UCSD-AML1 (cell line): ENCODE results near the gene LRRC63.

Experiments used
- DNase-seq: peaks from one replicate; lab custom pipeline; 2025; ENCODE audit not compliant: unreplicated experiment; lab: John Stamatoyannopoulos, UW

The LRRC63 gene

DNA sequence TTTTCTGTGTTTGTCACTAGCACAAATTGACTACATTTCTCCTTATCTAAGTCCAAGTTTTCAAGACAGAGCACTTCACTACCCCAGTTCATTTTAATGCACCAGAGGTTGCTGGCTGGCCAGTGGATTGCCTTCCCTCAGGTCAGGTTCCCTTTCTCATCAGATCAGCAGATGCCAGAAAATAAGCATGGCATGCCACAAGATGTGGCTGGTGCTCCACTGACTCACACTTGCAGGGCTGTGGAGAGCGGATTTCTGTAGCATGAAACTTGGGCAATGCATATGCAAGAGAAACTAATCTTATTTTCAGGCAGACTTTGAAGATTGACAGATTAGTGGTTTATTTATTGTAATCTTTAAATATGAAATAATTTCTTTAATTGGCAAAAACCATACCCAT, 95.8 kb downstream of the LRRC63 start:
- DNase-seq = no peak

DNA sequence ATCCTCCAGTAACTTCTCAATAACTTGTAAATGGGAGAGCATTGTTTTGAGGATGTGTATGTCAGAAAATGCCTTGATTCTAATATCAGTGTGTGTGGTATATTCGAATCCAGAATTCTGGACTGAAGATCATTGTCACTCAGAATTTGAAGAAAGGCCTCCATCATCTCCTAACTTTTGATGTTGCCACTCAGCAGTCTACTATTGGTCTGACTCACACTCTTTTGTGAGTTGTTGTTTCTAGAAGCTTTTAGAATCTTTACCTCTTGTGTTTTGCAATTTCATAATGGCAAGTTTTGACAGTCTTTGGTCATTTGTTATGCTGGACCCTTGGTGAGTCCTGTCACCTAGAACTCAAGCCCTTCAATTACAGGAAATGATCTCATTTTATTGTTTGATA, 98.3 kb downstream of the LRRC63 start:
- DNase-seq = no peak

DNA sequence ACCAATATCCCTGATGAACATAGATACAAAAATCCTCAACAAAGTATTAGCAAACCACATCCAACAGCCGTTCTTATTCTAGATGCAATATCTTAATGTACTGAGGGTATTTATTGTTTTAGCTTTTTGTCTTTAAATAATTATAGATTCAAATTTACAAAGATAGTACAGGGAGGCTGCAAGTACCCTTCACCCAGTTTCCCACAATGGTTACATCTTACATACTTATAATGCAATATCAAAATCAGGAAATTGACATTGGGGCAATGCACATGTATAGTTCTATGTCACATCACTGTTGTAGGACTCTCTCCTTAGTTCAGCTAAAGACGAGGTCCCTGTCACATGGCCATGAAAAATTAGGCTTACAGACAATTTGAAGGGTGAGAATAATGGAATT, 99.5 kb downstream of the LRRC63 start:
- DNase-seq = no peak

DNA sequence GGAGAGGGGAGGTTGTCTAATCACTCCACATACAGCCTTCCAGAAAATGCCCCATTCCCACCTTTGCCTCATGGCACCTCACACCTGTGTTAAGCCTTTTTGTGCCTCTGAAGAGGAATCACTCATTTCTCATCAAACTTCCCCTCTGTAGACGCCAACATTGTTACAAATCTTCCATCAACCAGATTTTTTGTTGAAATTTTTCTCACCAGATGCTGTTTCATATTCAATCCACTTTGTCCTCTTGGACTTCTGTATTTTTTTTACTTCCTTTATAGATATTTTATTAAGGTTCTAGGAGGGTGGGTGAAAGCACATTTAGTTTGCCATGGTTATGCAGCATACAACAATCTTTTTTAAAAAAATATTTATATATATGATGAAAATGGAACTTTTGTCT, 101.3 kb downstream of the LRRC63 start:
- DNase-seq = no peak

DNA sequence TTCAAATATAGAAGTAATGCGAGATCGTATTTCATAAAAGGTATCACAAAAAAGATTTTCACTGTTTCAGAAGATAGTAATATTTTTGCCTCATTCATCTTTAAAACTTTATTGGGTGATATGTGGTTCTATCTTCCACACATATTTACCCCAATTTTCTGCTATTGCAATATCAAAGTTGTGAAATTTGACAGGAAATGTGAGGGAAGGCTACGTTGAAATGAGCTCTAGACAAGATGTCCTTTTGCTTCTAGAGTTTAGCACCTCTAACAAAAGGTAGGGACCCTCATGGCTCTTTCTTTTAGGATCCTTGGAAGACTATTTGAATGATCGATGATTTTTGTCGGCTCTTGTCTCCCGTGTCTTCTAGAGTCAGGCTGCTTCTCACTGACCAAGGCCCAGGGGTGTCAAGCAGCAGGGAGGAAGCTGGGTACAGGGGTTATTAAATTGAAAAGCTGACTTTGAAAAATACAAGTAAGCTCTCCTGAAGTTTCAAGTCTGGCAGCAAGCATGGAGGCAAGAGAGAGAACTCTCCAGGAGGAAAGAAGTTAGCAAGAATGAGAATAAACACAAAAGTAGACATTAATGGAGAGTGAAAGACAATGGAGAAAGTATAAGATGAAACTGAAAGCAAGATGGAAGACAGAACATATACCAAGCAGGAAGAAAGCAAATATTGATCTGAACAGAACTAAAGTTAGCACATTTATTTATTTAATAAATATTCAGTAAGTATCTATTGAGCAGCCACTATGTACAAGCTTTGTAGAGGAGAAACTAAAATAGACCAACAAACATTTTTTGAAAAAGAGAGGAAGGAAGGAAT, 101.9 kb downstream of the LRRC63 start:
- DNase-seq = no peak

DNA sequence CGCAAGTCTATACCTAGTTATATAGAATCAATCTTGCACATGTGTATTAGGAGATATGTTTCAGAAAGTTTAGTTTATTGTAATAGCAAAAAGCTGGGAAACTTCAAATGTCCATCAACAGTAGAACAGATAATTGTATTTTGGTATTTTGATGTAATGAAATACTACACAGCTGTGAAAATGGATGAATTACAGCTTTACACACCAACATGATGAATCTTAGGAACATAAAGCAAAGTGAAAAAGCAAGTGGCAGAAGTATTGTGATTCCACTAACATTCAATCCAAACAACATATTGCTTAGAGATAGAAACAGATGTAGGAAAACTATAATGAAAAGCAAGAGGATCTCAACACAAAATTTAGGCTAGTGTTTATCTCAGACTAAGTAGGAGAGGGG, 102.9 kb downstream of the LRRC63 start:
- no peak for DNase-seq

DNA sequence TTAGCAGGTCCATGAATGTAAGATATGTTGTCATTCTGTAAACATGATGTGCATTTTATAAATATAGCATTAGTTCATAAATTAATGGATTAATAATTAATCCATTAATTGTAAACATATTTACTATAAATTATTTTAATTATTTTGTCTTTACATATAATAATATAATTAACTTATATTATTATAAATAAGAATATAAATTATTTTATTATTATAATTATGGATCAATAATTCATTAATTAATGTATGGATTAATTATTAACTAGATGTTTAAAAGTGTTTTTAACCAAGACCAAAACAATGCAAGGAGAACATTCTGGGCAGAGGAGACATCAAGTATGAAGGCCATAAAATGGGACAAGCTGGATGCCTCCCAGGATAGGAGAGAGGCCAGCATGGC, 103.3 kb downstream of the LRRC63 start:
- DNase-seq = no peak

DNA sequence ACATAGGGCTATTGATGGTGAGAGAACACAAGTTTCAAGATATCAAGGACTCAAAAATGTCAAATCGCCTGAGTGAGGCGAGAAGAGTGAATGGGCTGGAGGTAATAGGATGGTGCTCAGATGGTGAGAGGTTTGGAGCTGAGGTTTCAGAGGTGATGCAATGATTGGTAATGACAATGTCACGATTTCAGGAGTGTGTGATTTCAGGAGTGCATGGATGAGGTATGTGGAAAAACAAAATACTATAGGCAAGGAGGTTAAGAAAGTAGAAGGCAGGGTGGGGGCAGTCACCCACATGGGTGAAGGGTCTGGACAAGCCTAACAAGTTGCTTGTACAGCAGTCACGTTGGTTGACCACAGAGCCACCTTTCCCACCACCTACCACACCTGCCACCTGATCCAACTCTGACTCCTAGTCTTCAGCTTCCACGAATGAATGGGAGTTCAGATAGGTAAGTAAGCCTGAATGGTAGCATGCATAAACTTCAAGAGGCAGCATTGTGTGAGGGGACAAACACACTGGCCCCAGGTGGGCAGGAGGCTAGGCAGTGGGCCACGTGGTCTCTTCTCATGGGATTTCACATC, 103.9 kb downstream of the LRRC63 start:
- DNase-seq = no peak

DNA sequence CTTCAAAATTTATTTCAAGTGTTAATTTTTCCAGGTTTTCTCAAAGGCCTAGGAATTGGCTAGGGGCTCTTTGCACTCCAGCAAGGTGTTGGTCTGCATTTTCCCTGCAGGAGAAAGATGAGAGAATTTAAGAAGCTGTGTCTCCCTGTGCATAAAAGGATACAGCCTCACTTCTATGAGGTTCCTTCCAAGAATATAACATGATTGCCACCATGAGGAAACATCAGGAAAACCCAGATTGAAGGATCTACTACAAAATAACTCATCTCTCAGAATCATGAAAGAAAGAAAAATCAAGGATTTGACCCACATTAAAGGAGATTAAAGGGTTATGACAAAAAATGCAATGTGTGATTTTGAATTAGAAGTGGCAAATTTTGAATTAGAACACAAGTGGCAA, 105.4 kb downstream of the LRRC63 start:
- no peak for DNase-seq

DNA sequence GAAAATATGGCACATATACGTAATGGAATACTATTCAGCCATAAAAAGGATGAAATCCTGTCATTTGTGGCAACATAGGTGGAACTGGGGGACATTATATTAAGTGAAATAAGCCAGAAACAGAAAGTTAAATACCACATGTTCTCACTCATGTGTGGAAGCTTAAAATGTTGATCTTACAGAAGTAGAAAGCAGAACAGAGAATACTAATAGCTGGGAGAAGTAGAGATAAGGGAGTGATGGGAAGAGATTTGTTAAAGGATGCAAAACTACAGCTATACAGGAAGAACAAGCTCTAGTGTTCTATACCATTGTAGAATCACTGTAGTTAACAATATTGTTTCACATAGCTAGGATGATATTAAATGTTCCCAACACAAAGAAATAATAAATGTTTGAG, 107.3 kb downstream of the LRRC63 start:
- no peak for DNase-seq

DNA sequence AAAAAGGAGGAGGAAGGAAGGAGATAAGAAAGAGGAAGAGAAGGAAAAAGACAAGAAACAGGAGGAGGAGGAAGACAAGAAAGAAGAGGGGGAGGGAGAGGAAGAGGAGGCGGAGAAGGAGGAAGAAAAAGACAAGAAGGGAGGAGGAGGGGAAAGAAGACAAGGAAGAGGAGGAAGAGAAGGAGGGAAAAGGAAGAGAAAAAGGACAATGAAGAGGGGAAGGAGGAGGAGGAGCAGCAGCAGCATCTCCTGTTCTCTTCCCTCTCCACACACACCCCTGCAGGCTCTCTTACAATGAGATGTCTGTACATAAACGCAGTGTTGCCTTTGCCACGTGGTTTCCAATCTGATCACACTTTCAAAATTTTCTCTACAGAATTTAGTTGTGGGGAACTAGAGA, 108.7 kb downstream of the LRRC63 start:
- DNase-seq = no peak

DNA sequence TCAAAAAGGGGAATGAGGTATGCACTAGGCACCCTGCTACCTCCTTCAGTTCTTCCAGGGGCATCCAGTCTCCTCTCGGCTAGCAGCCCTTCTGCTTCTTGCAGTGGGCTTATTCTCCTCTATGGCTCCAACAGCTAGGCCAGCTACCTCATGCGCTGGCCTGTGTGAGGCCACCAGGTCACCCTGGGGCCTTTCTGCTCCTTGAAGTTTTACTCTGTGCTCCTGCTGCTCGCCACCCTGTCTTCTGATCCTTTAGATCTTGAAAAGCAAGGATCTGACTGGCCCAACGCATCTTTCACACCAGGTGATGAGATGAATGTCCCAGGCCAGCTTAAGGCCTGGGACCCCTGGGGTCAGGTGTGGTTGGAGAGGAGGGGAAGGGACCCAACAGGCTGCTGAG, 109.1 kb downstream of the LRRC63 start:
- DNase-seq = no peak

DNA sequence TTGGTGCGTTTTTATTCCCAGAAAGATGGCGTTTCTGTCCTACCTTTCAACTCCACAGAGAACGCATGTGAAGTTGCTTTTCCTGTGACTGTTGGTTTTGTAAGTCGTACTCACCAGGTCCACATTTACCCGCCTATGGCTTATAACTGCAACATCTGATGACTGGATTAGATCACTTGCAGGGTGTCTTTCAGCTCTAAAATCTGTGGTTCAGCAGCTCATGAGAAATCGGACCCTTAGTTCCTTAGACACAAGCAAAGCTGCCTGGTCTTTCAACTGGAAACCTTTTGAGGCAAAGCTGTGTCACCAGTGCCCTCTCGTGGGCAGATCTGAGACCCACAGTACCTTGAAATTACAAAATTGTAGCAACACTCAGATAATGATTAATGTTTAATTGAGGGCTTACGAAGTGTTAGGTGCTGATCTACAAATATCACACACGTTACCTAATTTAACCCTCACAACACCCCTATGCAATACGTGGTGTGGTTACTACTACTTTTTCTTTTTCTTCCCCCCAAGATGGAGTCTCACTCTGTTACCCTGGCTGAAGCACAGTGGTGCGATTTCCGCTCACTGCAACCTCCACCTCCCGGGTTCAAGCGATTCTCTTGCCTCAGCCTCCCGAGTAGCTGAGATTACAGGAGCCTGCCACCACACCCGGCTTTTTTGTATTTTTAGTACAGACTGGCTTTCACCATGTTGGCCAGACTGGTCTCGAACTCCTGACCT, 109.9 kb downstream of the LRRC63 start:
- peak; percentile 37 for DNase-seq

DNA sequence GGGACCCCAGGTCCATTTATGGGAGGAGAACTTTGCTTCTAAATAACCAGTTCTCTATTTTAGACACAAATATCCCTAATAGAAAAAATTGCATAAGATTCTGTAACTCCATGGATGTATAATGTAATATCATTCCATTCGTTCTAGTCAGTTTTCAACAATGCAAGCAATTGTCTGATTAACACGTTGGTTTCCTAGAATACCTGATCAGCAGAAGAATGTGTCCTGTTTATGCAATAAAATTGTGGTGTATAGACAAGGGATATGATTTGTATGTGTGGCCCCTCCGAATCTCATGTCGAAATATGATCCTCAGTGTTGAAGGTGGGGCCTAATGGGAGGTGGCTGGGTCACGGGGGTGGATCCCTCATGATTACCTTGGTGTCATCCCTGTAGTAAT, 113.2 kb downstream of the LRRC63 start:
- no peak for DNase-seq
